Adrenal gland (tissue), 5 donors: Measurements from ENCODE around the gene TTC27.

Source experiments
- POLR2A ChIP-seq, 2 donors: fragments of 450-650 bp; IDR thresholded peaks; one replicate each; pipeline ENCODE4 v1.6.1; 2017; ENCODE audit warnings: antibody characterized with exemption in 2 of 2, mild to moderate bottlenecking in 2 of 2, moderate library complexity in 1 of 2
- TF ChIP-seq, protein P1 (sequence below), 6 experiments: fragments of 450-650 bp in 4 of 6; fragments of 200-600 bp in 2 of 6; sonication (generic) in 1 of 6; IDR thresholded peaks; 1 replicate in 5 of 6; 2 replicates in 1 of 6; pipeline versions ENCODE4 v1.5.1 to v1.8.0; 2016 to 2021; ENCODE audit warnings: antibody characterized with exemption in 6 of 6, mild to moderate bottlenecking in 2 of 6, moderate library complexity in 1 of 6
- donor health status: DM: no; HTN: no; CAD: no.

DNA sequence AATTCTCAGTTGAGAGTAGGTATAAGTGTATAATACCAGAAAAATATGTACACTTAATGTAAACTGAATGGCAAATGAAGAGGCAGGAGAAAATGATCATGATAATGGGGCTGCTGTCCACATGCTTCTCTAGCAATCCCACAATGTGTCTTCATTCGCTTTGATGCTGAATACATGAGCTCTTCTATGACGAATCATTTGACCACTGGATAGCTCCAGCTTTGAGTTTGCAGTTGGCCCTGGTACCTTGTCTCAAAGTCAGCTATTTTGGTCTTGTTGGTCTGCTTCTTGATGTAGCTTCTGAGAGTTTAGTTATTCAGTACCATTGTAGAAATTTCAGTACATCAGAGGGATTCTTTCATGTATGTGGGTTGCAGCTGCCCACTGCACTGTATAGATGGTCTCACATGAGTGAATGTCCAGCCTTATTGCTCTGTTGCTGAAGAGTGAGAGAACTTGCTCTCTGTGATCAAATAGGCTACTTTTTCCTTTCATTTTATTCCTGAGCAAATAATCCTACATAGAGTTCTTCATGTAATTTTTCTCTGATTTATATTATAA, 105.1 kb downstream of the TTC27 start:
- TF ChIP-seq, protein P1, sequence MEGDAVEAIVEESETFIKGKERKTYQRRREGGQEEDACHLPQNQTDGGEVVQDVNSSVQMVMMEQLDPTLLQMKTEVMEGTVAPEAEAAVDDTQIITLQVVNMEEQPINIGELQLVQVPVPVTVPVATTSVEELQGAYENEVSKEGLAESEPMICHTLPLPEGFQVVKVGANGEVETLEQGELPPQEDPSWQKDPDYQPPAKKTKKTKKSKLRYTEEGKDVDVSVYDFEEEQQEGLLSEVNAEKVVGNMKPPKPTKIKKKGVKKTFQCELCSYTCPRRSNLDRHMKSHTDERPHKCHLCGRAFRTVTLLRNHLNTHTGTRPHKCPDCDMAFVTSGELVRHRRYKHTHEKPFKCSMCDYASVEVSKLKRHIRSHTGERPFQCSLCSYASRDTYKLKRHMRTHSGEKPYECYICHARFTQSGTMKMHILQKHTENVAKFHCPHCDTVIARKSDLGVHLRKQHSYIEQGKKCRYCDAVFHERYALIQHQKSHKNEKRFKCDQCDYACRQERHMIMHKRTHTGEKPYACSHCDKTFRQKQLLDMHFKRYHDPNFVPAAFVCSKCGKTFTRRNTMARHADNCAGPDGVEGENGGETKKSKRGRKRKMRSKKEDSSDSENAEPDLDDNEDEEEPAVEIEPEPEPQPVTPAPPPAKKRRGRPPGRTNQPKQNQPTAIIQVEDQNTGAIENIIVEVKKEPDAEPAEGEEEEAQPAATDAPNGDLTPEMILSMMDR (IDR thresholded peaks at IDR 0.05): no peak
- TF ChIP-seq POLR2A (IDR thresholded peaks at IDR 0.05): no peak
